ENCODE measurements around the gene AHCTF1. TPM values are rescaled to one million over a fixed set of nuclear protein-coding genes. Genes with fewer than 3 reads are reported as not detected.

The AHCTF1 gene
- polyA plus RNA-seq, 1 experiment = 6.1 TPM

DNA sequence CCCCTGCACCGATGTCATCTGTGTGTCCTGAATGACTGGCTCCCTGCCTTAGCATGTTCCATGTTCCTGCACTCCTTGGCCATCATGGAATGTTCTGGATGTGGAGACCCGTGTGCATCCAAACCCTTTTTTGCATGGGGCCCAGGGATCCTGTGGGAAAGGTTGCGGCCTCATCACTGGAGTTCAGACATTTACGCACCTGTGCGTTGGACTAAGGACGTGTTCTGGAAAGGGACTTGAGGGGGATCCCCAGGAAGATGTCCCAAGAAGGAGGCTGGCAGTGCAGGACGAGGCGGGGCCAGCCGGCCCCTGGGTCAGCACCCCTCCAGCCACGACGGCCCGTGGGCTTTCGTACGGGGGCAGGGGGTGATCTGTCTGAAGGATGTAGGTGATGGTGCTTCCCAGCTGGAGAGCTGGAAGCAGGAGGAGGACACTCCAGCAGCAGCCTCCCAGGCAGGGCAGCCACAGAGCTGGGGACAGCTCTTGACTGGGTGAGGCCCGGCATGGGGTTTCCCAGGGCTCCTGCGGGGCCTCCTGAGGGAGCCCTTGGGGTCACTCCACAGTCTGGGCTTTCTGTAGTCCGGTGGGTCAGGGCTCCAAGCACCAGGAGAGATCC is 140.3 kb downstream of the AHCTF1 start:
- Histone ChIP-seq H3K36me3 (ENCODE audit: control insufficient read depth, insufficient read depth, low read length) (no peaks in the 10 kb centered on the region), H3K4me3 (ENCODE audit: low read depth, low read length) (no peak overlapping the region), H3K27me3 (ENCODE audit: control insufficient read depth, insufficient read depth, low read length) (no peaks in the 10 kb centered on the region)
- CTCF ChIA-PET = interaction anchor here (1.5 kb wide), 1 partner anchor 9 kb away, joined by 4 read pairs; no protein-coding TSS in a partner anchor
- DNase-seq (ENCODE audit: low read depth) = no peak
- TF ChIP-seq, protein P1, sequence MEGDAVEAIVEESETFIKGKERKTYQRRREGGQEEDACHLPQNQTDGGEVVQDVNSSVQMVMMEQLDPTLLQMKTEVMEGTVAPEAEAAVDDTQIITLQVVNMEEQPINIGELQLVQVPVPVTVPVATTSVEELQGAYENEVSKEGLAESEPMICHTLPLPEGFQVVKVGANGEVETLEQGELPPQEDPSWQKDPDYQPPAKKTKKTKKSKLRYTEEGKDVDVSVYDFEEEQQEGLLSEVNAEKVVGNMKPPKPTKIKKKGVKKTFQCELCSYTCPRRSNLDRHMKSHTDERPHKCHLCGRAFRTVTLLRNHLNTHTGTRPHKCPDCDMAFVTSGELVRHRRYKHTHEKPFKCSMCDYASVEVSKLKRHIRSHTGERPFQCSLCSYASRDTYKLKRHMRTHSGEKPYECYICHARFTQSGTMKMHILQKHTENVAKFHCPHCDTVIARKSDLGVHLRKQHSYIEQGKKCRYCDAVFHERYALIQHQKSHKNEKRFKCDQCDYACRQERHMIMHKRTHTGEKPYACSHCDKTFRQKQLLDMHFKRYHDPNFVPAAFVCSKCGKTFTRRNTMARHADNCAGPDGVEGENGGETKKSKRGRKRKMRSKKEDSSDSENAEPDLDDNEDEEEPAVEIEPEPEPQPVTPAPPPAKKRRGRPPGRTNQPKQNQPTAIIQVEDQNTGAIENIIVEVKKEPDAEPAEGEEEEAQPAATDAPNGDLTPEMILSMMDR (IDR thresholded peaks at IDR 0.05; ENCODE audit: insufficient read depth, low read depth, low read length) = no peak
- POLR2A ChIA-PET = no interaction called here

DNA sequence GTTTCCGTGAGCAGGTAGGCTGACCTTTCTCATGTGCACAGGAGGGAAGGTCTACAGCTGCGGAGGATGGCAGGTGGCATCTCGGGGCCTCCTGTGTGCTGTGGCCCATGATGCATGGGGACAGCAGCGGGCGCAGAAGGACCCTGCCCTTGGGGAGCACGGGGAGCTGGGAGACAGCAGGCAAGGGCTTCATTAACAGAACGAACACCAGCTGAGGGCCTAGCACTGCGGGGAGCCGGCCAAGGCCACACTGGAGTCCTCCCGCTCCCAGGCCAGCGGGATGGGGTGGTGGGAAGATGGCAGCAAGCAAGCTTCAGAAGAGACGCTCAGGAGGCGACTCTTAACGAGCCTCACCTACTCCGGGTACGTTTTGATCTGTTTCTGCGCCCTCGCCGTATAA is 140.9 kb downstream of the AHCTF1 start:
- Histone ChIP-seq H3K27me3 (ENCODE audit: control insufficient read depth, insufficient read depth, low read length) (no peaks in the 10 kb centered on the region), H3K4me3 (ENCODE audit: low read depth, low read length) (no peak overlapping the region), H3K36me3 (ENCODE audit: control insufficient read depth, insufficient read depth, low read length) (no peaks in the 10 kb centered on the region)
- CTCF ChIA-PET = no interaction called here
- POLR2A ChIA-PET = no interaction called here
- TF ChIP-seq, protein P1 (IDR thresholded peaks at IDR 0.05; ENCODE audit: insufficient read depth, low read depth, low read length) = no peak
- no peak for DNase-seq (ENCODE audit: low read depth)

DNA sequence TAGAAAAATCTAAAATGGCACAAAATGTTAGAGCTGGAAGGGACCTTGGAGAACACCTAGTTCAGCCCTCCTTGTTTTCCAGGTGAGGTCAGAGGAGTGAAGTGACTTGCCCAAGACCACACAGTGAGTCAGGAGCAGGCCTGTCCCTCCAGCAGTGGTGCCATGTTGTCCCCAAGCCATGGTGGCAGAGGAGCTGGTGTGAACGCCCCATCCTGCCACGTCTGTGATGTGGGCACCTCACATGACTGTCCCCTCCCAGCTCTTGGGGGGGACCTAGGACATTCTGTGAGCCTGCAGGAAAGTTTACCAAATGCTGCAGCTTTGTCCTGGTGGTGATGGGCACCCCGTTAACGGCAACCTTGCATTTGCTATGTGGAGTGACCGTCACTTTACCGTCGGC is 141.4 kb downstream of the AHCTF1 start:
- Histone ChIP-seq H3K36me3 (ENCODE audit: control insufficient read depth, insufficient read depth, low read length) (no peaks in the 10 kb centered on the region), H3K27me3 (ENCODE audit: control insufficient read depth, insufficient read depth, low read length) (no peaks in the 10 kb centered on the region), H3K4me3 (ENCODE audit: low read depth, low read length) (no peak overlapping the region)
- CTCF ChIA-PET = no interaction called here
- POLR2A ChIA-PET = no interaction called here
- no peak for DNase-seq (ENCODE audit: low read depth)
- TF ChIP-seq, protein P1 (IDR thresholded peaks at IDR 0.05; ENCODE audit: insufficient read depth, low read depth, low read length) = no peak

DNA sequence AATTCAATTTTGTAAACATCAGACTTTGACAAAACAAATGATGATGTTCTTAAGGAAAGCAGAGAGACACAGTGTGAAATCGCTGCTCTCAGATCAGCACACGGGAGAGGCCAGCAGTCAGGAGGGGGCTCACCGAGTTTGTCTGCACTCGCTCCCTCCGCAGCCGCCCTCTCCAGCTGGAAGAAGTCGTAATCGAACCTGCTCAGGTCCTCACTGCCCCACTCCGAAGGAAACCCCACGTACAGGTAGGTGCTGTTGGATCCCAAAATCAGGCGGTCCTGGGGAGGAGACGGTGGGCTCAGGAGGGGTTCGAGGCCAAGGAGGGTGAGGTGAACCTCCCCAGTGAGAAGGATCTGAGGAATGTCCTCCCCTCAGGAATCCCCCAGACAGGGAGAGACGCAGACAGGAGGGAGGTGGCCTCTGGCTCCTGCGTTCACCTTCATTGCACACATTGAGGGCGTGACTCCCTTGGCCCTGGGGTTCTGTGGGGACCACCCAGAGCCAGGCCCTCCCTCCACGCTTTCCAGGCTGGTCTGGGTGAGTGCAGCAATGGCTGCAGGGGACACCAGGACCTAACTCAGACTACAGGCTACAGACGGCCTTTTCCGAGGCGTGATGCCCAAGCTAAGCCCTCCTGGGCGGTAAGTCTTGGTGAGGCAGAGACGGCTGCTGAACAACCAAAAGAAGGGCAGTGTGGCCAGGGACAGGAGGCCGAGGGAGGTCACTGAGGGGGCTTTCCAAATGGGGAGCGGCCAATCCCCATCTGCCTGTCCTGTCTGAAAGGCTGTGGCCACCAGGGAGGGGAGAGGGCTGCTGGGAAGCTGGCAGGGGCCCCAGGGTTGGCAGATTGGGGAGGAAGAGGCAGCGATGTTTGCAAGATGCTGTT is 142.1 kb downstream of the AHCTF1 start:
- CTCF ChIA-PET = no interaction called here
- H3K36me3 ChIP-seq (ENCODE audit: control insufficient read depth, insufficient read depth, low read length) = no peaks in the 10 kb centered on the region
- POLR2A ChIA-PET = no interaction called here
- DNase-seq (ENCODE audit: low read depth) = no peak
- TF ChIP-seq, protein P1 (IDR thresholded peaks at IDR 0.05; ENCODE audit: insufficient read depth, low read depth, low read length) = no peak
- no peaks in the 10 kb centered on the region for H3K27me3 ChIP-seq (ENCODE audit: control insufficient read depth, insufficient read depth, low read length)
- H3K4me3 ChIP-seq (ENCODE audit: low read depth, low read length) = no peak overlapping the region

Small RNAs within 50 kb of the gene (small RNA-seq; reads per million reads assigned to genes)
- gene AC113174.1 (ENCODE audit: insufficient read length, low read depth, low replicate concordance) = not detected
- not detected for gene RF00402 (ENCODE audit: insufficient read length, low read depth, low replicate concordance)

Other genes starting within 250 kb of the AHCTF1 start
- 21.1 and 33.9 TPM in 2 replicates for gene SCCPDH, start 207.5 kb downstream of the AHCTF1 start, polyA plus RNA-seq (2011; rRNA removed)
- gene ZNF695, start 76.1 kb upstream of the AHCTF1 start, polyA plus RNA-seq (2011; rRNA removed) = 0.76 and 1.0 TPM in 2 replicates
- gene ZNF670, start 146.9 kb upstream of the AHCTF1 start, polyA plus RNA-seq (2011; rRNA removed) = 0.66 and 1.6 TPM in 2 replicates
- 2.1 and 4.1 TPM in 2 replicates for gene ZNF669, start 172.4 kb upstream of the AHCTF1 start, polyA plus RNA-seq (2011; rRNA removed)
- 1.5 and 3.1 TPM in 2 replicates for gene ZNF124, start 240.1 kb upstream of the AHCTF1 start, polyA plus RNA-seq (2011; rRNA removed)

Measured in BJ (cell line).